Hepatocyte (in vitro differentiated cells): ENCODE data around the gene LIMA1.

Experiments
- CTCF ChIP-seq: fragments of 200-600 bp; sonication (generic); IDR thresholded peaks from 2 replicates; pipeline ENCODE4 v1.5.1; 2016; ENCODE audit warnings: antibody characterized with exemption, mild to moderate bottlenecking; ENCODE audit not compliant: poor library complexity
- EZH2phosphoT487 ChIP-seq: fragments of 200-600 bp; sonication (generic); IDR thresholded peaks from one replicate; pipeline ENCODE4 v1.6.1; 2018; ENCODE audit warnings: antibody characterized with exemption, mild to moderate bottlenecking, low read depth, moderate library complexity; ENCODE audit not compliant: unreplicated experiment, severe bottlenecking

GRCh38 chr12:50246873-50247612, 36.3 kb downstream of the LIMA1 start:
- TF ChIP-seq CTCF (no peak), EZH2phosphoT487 (no peak)
